Keratinocyte (primary cell): ENCODE results near the gene PCGF1. TPM values are rescaled to one million over a fixed set of nuclear protein-coding genes. Genes with fewer than 3 reads are reported as not detected.
A peak's percentile ranks its signal among the peaks of the same experiment; 100 is the strongest.

ENCODE experiments used
- DNase-seq: peaks from one replicate; pipeline ENCODE4 v3.0.0-alpha.2; 2011; ENCODE audit warnings: low read depth, missing footprints, low spot score
- FAIRE-seq: peaks from 2 replicates; lab custom pipeline; 2011; peaks lifted over from hg19 to GRCh38; lab: Jason Lieb, UNC
- H2AFZ ChIP-seq: 2 replicates; pipeline ENCODE4 v1.6.0; 2012; ENCODE audit warnings: low read length, control low read depth, inconsistent platforms; ENCODE audit not compliant: control insufficient read depth
- H3K27ac ChIP-seq: 2 replicates; pipeline ENCODE4 v1.5.1; 2011; ENCODE audit warnings: low read length; ENCODE audit not compliant: control insufficient read depth, insufficient read depth
- H3K27me3 ChIP-seq: 3 replicates; pipeline ENCODE4 v1.6.0; 2011; ENCODE audit warnings: low read length; ENCODE audit not compliant: control insufficient read depth, insufficient read depth; ENCODE audit errors: extremely low read depth
- H3K36me3 ChIP-seq, 2 experiments: 2 replicates in 1 of 2; 3 replicates in 1 of 2; pipeline ENCODE4 v1.5.1; 2011; ENCODE audit warnings: low read length in 2 of 2, mild to moderate bottlenecking in 1 of 2; ENCODE audit not compliant: control insufficient read depth in 2 of 2, insufficient read depth in 2 of 2; ENCODE audit errors: extremely low read depth in 1 of 2
- H3K4me1 ChIP-seq: 3 replicates; pipeline ENCODE4 v1.5.1; 2011; ENCODE audit warnings: low read length; ENCODE audit not compliant: control insufficient read depth, insufficient read depth; ENCODE audit errors: extremely low read depth
- H3K4me2 ChIP-seq: 3 replicates; pipeline ENCODE4 v1.6.0; 2011; ENCODE audit warnings: low read depth, low read length; ENCODE audit not compliant: control insufficient read depth, insufficient read depth; ENCODE audit errors: extremely low read depth
- H3K4me3 ChIP-seq, 3 experiments: fragments of 200-600 bp in 1 of 3; sonication (generic) in 1 of 3; 2 replicates in 2 of 3; 3 replicates in 1 of 3; pipeline ENCODE4 v1.5.1; 2011 to 2016; ENCODE audit warnings: low read length in 3 of 3, mild to moderate bottlenecking in 3 of 3, control low read depth in 2 of 3, inconsistent platforms in 1 of 3, low read depth in 1 of 3, mixed read lengths in 1 of 3, mixed run types in 1 of 3, moderate library complexity in 1 of 3; ENCODE audit not compliant: control insufficient read depth in 2 of 3, insufficient read depth in 2 of 3; ENCODE audit errors: extremely low read depth in 1 of 3
- H3K79me2 ChIP-seq: 2 replicates; pipeline ENCODE4 v1.6.0; 2012; ENCODE audit warnings: low read length; ENCODE audit not compliant: control insufficient read depth, insufficient read depth
- H3K9ac ChIP-seq: 3 replicates; pipeline ENCODE4 v1.6.0; 2011; ENCODE audit warnings: low read length; ENCODE audit not compliant: control insufficient read depth, insufficient read depth; ENCODE audit errors: extremely low read depth
- H3K9me1 ChIP-seq: 3 replicates; pipeline ENCODE4 v1.6.0; 2011; ENCODE audit warnings: low read length; ENCODE audit not compliant: control insufficient read depth, insufficient read depth; ENCODE audit errors: extremely low read depth
- H3K9me3 ChIP-seq: 2 replicates; pipeline ENCODE4 v1.5.1; 2012; ENCODE audit warnings: low read depth, low read length; ENCODE audit not compliant: control insufficient read depth
- H4K20me1 ChIP-seq: 3 replicates; pipeline ENCODE4 v1.6.0; 2011; ENCODE audit warnings: low read length; ENCODE audit not compliant: control insufficient read depth, insufficient read depth; ENCODE audit errors: extremely low read depth
- EZH2 ChIP-seq: IDR thresholded peaks from one replicate; pipeline ENCODE4 v1.6.1; 2012; ENCODE audit warnings: inconsistent platforms, mild to moderate bottlenecking, low read length, moderate library complexity
- dilution Hi-C: fragments of 300-500 bp; cut with MboI; formaldehyde crosslinking; loops from one replicate; pipeline ENCODE4 v1.7.0; 2020; ENCODE audit warnings: low sequenced_read_pairs; ENCODE audit not compliant: extremely low pct_ligation_motif_present
- polyA plus RNA-seq, 5 experiments: library from polyadenylated mRNA; depleted of rRNA in 3 of 5; stranded (reverse) in 3 of 5; stranded (forward) in 1 of 5; unstranded in 1 of 5; fragments of >200 nt; gene quantifications; 1 replicate in 1 of 5; 2 replicates in 3 of 5; 3 replicates in 1 of 5; pipeline versions ENCODE4 v1.2.1 to v1.2.3, GENCODE V29; 2011 to 2012; ENCODE audit warnings: missing spikeins in 2 of 5, low read depth in 1 of 5, low replicate concordance in 1 of 5
- TF ChIP-seq, protein P1 (sequence below), 3 experiments: IDR thresholded peaks in 1 of 3; conservative IDR thresholded peaks in 1 of 3; optimal IDR thresholded peaks in 1 of 3; 2 replicates in 2 of 3; 3 replicates in 1 of 3; pipeline versions ENCODE3 to v1.5.1; 2011; ENCODE audit warnings: low read length in 3 of 3, mild to moderate bottlenecking in 3 of 3, moderate library complexity in 2 of 3, control low read depth in 1 of 3, inconsistent platforms in 1 of 3; ENCODE audit not compliant: insufficient read depth in 2 of 3; ENCODE audit errors: extremely low read depth in 1 of 3

Gene PCGF1
- polyA plus RNA-seq, 1 donor (not counting 4 experiments of a cell fraction or from before 2014, with no cell fraction given): 29.1 TPM

DNA sequence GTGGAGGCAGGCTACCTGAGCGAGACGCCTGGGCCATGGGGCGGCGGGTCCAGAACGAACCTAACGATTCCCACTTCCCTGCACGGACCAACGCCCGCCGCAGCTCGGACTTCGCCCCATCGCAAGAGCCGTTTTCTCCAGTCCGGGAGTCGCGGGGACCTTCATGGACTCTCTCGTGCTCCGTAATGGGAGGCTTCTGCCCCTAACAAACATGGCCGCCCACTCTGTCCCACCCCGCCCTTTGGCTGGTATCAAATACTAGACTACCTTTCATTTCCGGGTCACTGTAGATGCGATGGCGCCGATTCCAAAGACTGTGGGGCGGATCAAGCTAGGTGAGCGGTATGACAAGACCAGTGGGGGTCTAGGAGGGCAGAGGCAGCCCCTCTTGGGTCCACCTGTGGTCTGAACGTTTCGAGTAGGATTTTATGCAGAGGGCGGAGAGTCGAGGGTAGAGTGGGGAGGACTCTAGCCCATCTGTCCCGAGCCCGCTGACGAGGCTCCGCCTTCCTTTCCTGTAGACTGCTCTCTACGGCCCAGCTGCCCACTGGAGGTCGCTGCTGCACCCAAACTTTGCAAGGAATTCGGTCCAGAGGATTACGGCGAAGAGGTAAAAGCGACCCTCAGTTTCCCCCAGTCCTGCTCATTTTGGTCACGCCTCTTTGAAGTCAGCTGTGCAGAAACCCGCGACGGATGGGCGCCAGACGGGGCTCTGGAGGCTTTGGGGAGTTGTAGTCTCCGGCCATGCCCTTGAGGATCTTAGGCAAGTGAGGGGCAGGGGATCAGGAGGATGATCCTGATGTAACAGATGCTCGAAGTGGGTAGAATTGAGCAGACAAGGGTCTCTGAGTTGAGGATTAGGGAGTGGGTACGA is 24.5 kb downstream of the PCGF1 start, which contains the start of the genes CCDC142 and TTC31:
Gene CCDC142 (minus strand): TSS at position 198 of the 874 bp plus-strand sequence. CDS start 161 bp downstream, at position 37.
Gene TTC31 (plus strand): TSS at position 281 of the 874 bp plus-strand sequence. CDS start 15 bp downstream, at position 296.
- Histone ChIP-seq H2AFZ (peak within 1 kb of the TSS; percentile 97), H3K4me2 (peak within 1 kb of the TSS; percentile 84), H3K4me1 (peaks cover 18% of the 10 kb centered on the region), H3K4me3 (peak within 1 kb of the TSS; percentile 92 to 97 (median 95)), H3K9me1 (no peaks in the 10 kb centered on the region), H3K36me3 (peaks cover 0 to 7% of the 10 kb centered on the region in 2 experiments), H3K9me3 (no peaks in the 10 kb centered on the region), H3K27me3 (no peaks in the 10 kb centered on the region), H3K79me2 (peaks cover 35% of the 10 kb centered on the region), H3K9ac (peak within 1 kb of the TSS; percentile 84), H3K27ac (peak within 1 kb of the TSS; percentile 82), H4K20me1 (no peaks in the 10 kb centered on the region)
- no peak for TF ChIP-seq EZH2
- TF ChIP-seq, protein P1, sequence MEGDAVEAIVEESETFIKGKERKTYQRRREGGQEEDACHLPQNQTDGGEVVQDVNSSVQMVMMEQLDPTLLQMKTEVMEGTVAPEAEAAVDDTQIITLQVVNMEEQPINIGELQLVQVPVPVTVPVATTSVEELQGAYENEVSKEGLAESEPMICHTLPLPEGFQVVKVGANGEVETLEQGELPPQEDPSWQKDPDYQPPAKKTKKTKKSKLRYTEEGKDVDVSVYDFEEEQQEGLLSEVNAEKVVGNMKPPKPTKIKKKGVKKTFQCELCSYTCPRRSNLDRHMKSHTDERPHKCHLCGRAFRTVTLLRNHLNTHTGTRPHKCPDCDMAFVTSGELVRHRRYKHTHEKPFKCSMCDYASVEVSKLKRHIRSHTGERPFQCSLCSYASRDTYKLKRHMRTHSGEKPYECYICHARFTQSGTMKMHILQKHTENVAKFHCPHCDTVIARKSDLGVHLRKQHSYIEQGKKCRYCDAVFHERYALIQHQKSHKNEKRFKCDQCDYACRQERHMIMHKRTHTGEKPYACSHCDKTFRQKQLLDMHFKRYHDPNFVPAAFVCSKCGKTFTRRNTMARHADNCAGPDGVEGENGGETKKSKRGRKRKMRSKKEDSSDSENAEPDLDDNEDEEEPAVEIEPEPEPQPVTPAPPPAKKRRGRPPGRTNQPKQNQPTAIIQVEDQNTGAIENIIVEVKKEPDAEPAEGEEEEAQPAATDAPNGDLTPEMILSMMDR (optimal IDR thresholded peaks at IDR 0.05 in 1 of 3, IDR thresholded peaks at IDR 0.05 in 1 of 3, conservative IDR thresholded peaks at IDR 0.05 in 1 of 3; ENCODE audit: extremely low read depth in 1 of 3, insufficient read depth in 2 of 3, low read length in 3 of 3): peak; percentile 89 to 92 (median 92)
- DNase-seq: no peak
- peak; percentile 76 for FAIRE-seq
- dilution Hi-C loops: no loop called here

DNA sequence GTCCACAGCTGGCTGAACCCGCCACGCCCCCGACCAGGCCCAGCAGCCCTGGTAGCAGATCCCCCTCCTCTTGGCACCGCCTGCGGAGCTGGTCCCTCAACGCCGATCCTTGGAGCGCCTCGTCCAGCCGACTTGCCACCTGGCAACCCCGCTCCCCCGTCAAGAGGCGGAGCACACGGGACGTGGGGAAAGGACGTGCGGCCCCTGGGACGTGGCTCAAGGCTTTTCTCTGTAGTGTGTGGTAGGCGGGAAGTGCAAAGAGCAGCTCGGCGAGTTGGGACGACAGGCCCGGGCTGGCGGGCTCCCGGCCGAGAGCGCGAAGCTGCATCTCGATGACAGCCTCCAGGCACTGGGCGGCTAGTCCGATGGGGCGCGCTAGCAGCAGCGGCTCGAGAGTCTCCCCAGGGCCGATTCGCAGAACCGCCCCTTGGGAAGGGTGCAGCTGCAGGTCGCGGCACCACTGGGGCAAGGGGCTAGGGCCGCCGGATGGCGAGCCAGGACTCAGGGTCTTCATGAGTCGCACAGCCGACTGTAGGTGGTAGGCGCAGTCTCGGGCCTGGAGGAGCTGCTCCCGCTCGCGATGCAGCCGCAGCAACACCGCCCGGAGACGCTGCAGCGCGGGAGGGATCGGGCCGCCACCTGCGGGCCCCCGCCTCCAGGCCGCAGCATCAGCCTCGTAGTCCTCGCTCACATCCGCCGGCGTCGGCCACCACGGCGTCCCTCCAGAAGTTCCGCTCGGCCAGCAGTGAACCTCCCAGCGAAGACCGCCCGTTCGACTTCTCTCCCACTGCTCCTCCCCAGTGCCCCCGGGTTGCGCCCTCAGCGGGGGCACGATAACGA is 25.3 kb downstream of the PCGF1 start:
- TF ChIP-seq EZH2: no peak
- TF ChIP-seq, protein P1 (optimal IDR thresholded peaks at IDR 0.05 in 1 of 3, IDR thresholded peaks at IDR 0.05 in 1 of 3, conservative IDR thresholded peaks at IDR 0.05 in 1 of 3; ENCODE audit: extremely low read depth in 1 of 3, insufficient read depth in 2 of 3, low read length in 3 of 3): peak in 1 of 3 experiments; percentile 0
- dilution Hi-C loops: no loop called here
- Histone ChIP-seq H2AFZ (peak overlapping the region; percentile 97), H3K36me3 (peaks cover 0 to 11% of the 10 kb centered on the region in 2 experiments), H3K27ac (peak overlapping the region; percentile 82), H3K9ac (peak overlapping the region; percentile 84), H3K4me2 (peak overlapping the region; percentile 84), H4K20me1 (no peaks in the 10 kb centered on the region), H3K4me1 (peaks cover 14% of the 10 kb centered on the region), H3K9me3 (no peaks in the 10 kb centered on the region), H3K4me3 (peak overlapping the region; percentile 92 to 97 (median 95)), H3K9me1 (no peaks in the 10 kb centered on the region), H3K79me2 (peaks cover 35% of the 10 kb centered on the region), H3K27me3 (no peaks in the 10 kb centered on the region)
- FAIRE-seq (no peak), DNase-seq (no peak)
